ENCODE data around the gene SLC1A3. TPM values are rescaled to one million over a fixed set of nuclear protein-coding genes. Genes with fewer than 3 reads are reported as not detected.
A peak's percentile ranks its signal among the peaks of the same experiment; 100 is the strongest.

Gene SLC1A3
- total RNA-seq, 1 donor from 2014 or later = 8.5 TPM

DNA sequence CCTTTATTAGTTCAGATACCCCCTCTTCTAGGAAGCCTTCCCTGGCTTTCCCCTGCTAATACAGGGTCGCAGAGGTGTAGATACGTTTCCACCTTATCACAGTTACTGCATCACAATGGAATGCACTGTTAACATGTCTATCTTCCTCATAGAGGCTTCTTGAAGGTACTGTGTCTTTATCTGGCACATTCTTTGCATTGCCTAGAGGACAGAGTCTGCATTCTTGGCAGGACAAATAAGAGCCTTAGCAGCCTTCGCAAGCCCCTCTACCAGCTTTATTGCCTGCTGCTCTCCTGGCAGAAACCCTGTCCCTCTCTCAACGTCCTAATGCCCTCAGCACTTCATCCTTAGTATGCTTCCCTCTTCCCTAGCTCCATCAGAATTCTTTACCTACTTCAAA lies 31.6 kb downstream of the SLC1A3 start:
- Mint-ChIP-seq H3K36me3 (peaks cover 20% of the 10 kb centered on the region), H3K27me3 (ENCODE audit: insufficient read depth, low read depth) (peaks cover 4% of the 10 kb centered on the region), H3K9me3 (no peaks in the 10 kb centered on the region), H3K4me1 (no peaks in the 10 kb centered on the region), H3K4me3 (no peak overlapping the region), H3K27ac (no peak overlapping the region)
- H3K9ac ChIP-seq = no peak overlapping the region
- H3K79me2 ChIP-seq (ENCODE audit: low read depth) = no peaks in the 10 kb centered on the region
- no peaks in the 10 kb centered on the region for H3K27me3 ChIP-seq
- no peaks in the 10 kb centered on the region for H3K36me3 ChIP-seq
- no peak overlapping the region for H3K4me3 ChIP-seq
- DNase-seq (ENCODE audit: low spot score) = peak; percentile 7
- H3F3A ChIP-seq (ENCODE audit: low read depth) = no peaks in the 10 kb centered on the region
- no peaks in the 10 kb centered on the region for H4K20me1 ChIP-seq (ENCODE audit: low read depth)
- H3K4me1 ChIP-seq = no peaks in the 10 kb centered on the region
- H2AFZ ChIP-seq (replicated peaks) = no peak overlapping the region
- no peak overlapping the region for H3K4me2 ChIP-seq
- no peaks in the 10 kb centered on the region for H3K9me3 ChIP-seq (ENCODE audit: low read depth)
- H3K27ac ChIP-seq = no peak overlapping the region
- TF ChIP-seq EZH2phosphoT487 (IDR thresholded peaks at IDR 0.05) = no peak
- no peak for TF ChIP-seq EZH2 (IDR thresholded peaks at IDR 0.05)
- TF ChIP-seq, protein P1, sequence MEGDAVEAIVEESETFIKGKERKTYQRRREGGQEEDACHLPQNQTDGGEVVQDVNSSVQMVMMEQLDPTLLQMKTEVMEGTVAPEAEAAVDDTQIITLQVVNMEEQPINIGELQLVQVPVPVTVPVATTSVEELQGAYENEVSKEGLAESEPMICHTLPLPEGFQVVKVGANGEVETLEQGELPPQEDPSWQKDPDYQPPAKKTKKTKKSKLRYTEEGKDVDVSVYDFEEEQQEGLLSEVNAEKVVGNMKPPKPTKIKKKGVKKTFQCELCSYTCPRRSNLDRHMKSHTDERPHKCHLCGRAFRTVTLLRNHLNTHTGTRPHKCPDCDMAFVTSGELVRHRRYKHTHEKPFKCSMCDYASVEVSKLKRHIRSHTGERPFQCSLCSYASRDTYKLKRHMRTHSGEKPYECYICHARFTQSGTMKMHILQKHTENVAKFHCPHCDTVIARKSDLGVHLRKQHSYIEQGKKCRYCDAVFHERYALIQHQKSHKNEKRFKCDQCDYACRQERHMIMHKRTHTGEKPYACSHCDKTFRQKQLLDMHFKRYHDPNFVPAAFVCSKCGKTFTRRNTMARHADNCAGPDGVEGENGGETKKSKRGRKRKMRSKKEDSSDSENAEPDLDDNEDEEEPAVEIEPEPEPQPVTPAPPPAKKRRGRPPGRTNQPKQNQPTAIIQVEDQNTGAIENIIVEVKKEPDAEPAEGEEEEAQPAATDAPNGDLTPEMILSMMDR (IDR thresholded peaks at IDR 0.05) = no peak

DNA sequence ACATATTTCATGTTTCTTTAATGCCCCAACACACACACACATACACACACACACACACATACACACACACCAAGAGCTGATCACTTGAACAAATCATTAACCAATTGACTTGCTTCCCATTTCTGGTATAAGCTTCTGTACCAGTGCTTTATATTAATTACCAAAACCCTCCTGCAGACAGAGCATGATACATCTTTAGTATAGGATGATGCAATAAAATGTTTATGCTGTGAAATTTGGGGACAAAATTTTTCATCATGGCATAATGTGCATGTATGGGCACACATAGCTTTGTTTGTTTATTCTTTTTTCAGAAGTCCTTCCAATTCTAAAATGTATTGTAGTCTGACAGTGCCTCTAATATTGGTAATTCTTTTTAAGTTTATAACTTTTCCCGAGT lies 34.5 kb downstream of the SLC1A3 start:
- Mint-ChIP-seq H3K27ac (no peak overlapping the region), H3K4me1 (no peaks in the 10 kb centered on the region), H3K9me3 (no peaks in the 10 kb centered on the region), H3K4me3 (no peak overlapping the region), H3K27me3 (ENCODE audit: insufficient read depth, low read depth) (peaks cover 4% of the 10 kb centered on the region), H3K36me3 (peaks cover 11% of the 10 kb centered on the region)
- Histone ChIP-seq H3K9ac (no peak overlapping the region), H3K4me2 (no peak overlapping the region), H3K27ac (no peak overlapping the region), H3K4me1 (no peaks in the 10 kb centered on the region), H4K20me1 (ENCODE audit: low read depth) (no peaks in the 10 kb centered on the region), H3K27me3 (no peaks in the 10 kb centered on the region), H3K79me2 (ENCODE audit: low read depth) (no peaks in the 10 kb centered on the region), H3K36me3 (no peaks in the 10 kb centered on the region), H3F3A (ENCODE audit: low read depth) (no peaks in the 10 kb centered on the region), H3K4me3 (no peak overlapping the region), H2AFZ (replicated peaks) (no peak overlapping the region), H3K9me3 (ENCODE audit: low read depth) (no peaks in the 10 kb centered on the region)
- no peak for DNase-seq (ENCODE audit: low spot score)
- TF ChIP-seq, protein P1 (IDR thresholded peaks at IDR 0.05) = no peak
- TF ChIP-seq EZH2phosphoT487 (IDR thresholded peaks at IDR 0.05) = no peak
- TF ChIP-seq EZH2 (IDR thresholded peaks at IDR 0.05) = no peak

DNA sequence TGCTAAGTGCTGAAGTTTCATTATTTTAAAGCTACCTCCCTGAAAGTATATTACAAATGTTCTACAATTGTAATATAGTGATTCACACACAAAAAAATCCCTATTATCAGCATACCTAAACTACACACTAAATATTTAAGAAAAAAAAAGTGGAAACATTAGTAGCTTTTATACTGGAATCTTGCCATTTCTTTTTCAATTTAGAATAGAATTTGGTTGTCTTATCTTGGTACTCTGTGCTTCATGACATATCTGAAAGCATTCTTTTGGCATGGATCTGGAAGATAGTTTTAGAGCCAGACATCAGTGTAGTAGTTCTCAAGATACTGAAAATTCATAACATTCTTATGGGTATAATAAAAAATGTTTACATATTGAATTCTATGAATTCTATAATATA lies 35.0 kb downstream of the SLC1A3 start:
- no peaks in the 10 kb centered on the region for H3F3A ChIP-seq (ENCODE audit: low read depth)
- Mint-ChIP-seq H3K27ac (no peak overlapping the region), H3K9me3 (no peaks in the 10 kb centered on the region), H3K4me1 (no peaks in the 10 kb centered on the region), H3K36me3 (peaks cover 11% of the 10 kb centered on the region), H3K4me3 (no peak overlapping the region), H3K27me3 (ENCODE audit: insufficient read depth, low read depth) (peaks cover 2% of the 10 kb centered on the region)
- no peak overlapping the region for H2AFZ ChIP-seq (replicated peaks)
- no peak overlapping the region for H3K4me2 ChIP-seq
- no peak overlapping the region for H3K4me3 ChIP-seq
- no peak overlapping the region for H3K27ac ChIP-seq
- H3K27me3 ChIP-seq = no peaks in the 10 kb centered on the region
- H3K9ac ChIP-seq = no peak overlapping the region
- H3K4me1 ChIP-seq = no peaks in the 10 kb centered on the region
- H4K20me1 ChIP-seq (ENCODE audit: low read depth) = no peaks in the 10 kb centered on the region
- TF ChIP-seq EZH2 (IDR thresholded peaks at IDR 0.05) (no peak), EZH2phosphoT487 (IDR thresholded peaks at IDR 0.05) (no peak)
- TF ChIP-seq, protein P1 (IDR thresholded peaks at IDR 0.05) = no peak
- no peaks in the 10 kb centered on the region for H3K79me2 ChIP-seq (ENCODE audit: low read depth)
- no peaks in the 10 kb centered on the region for H3K36me3 ChIP-seq
- no peaks in the 10 kb centered on the region for H3K9me3 ChIP-seq (ENCODE audit: low read depth)
- no peak for DNase-seq (ENCODE audit: low spot score)
